GM18502 (cell line): ENCODE results near the gene FSTL3.

Experiments
- ATAC-seq: cut with Tn5 transposase; IDR thresholded peaks from one replicate; pipeline ENCODE4 v1.9.1; 2021; ENCODE audit warnings: mild to moderate bottlenecking; ENCODE audit not compliant: unreplicated experiment, poor library complexity

Gene FSTL3

GRCh38 chr19:729965-730668, 53.9 kb downstream of the FSTL3 start:
- ATAC-seq, result no peak

GRCh38 chr19:731000-731399, 54.8 kb downstream of the FSTL3 start:
- ATAC-seq, result no peak

GRCh38 chr19:732148-733069, 56.2 kb downstream of the FSTL3 start:
- no peak for ATAC-seq
